Measurements from ENCODE around the gene PPA1. TPM values are rescaled to one million over a fixed set of nuclear protein-coding genes. Genes with fewer than 3 reads are reported as not detected.
"Not testable (repeated sequence)": the region's sequence is repeated elsewhere in the genome, so short reads cannot be mapped to it uniquely, and the experiment has no call there.

The PPA1 gene
- total and polyA plus RNA-seq, 12 donors = 47.1 to 139 (median 69.9) TPM

DNA sequence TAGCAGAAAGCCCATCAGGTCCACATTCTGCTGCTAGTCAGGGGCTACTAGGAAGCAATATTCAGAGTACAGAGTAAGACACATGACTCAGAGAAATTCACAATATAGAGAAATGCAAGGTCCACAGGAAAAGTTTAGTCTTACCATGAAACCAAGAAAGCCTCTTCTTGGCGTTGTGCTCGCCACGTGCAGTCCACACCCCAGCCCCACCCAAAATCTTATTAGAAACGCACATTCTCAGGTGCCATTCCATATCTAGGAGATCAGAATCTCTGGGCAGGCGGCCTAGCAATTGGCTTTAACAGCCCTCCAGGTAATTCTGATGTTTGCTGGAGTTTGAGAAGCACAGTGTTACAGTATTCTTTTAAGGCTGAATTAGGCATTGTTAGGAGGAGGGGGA, 47.1 kb downstream of the PPA1 start:
- 84 to 91% methylated on average over 5 of the region's 5 CpGs for WGBS, 2 donors
- Histone ChIP-seq H3K36me3 (no peaks in the 10 kb centered on the region), H3K4me3 (no peak overlapping the region), H3K27ac (no peak overlapping the region), H3K4me1 (peaks cover 0 to 13% (median 7%) of the 10 kb centered on the region in 9 donors), H3K9me3 (no peaks in the 10 kb centered on the region), H3K27me3 (peaks cover 0 to 4% (median 0%) of the 10 kb centered on the region in 7 donors)
- intact Hi-C loops (cut with DNase I) = no loop called here
- no peak for ATAC-seq
- no peak for DNase-seq
- TF ChIP-seq, protein P1, sequence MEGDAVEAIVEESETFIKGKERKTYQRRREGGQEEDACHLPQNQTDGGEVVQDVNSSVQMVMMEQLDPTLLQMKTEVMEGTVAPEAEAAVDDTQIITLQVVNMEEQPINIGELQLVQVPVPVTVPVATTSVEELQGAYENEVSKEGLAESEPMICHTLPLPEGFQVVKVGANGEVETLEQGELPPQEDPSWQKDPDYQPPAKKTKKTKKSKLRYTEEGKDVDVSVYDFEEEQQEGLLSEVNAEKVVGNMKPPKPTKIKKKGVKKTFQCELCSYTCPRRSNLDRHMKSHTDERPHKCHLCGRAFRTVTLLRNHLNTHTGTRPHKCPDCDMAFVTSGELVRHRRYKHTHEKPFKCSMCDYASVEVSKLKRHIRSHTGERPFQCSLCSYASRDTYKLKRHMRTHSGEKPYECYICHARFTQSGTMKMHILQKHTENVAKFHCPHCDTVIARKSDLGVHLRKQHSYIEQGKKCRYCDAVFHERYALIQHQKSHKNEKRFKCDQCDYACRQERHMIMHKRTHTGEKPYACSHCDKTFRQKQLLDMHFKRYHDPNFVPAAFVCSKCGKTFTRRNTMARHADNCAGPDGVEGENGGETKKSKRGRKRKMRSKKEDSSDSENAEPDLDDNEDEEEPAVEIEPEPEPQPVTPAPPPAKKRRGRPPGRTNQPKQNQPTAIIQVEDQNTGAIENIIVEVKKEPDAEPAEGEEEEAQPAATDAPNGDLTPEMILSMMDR (IDR thresholded peaks at IDR 0.05) = no peak

DNA sequence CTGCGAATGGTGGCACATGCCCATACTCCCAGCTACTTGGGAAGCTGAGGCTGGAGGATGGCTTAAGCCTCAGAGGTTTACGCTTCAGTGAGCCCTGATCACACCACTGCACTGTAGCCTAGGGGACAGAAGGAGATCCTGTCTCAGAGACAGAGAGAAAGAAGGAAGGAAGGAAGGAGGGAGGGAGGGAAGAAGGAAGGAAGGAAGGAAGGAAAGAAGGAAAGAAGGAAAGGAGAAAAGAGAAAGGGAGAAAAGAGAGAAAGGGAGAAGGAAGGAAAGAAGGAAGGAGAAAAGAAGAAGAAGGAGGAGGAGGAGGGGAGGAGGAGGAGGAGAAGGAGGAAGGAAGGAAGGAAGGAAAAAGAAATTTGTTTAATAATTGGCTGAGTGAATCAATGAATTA, 49.9 kb downstream of the PPA1 start:
- WGBS, 2 donors = 83 to 85% methylated on average over 2 of the region's 2 CpGs
- DNase-seq = no peak
- Histone ChIP-seq H3K27ac (no peak overlapping the region), H3K27me3 (peaks cover 0 to 4% (median 0%) of the 10 kb centered on the region in 7 donors), H3K4me1 (peaks cover 0 to 1% (median 0%) of the 10 kb centered on the region in 9 donors), H3K36me3 (no peaks in the 10 kb centered on the region), H3K4me3 (no peak overlapping the region), H3K9me3 (peaks cover 0 to 16% (median 8%) of the 10 kb centered on the region in 11 donors)
- intact Hi-C loops (cut with DNase I) = no loop called here
- no peak for ATAC-seq
- TF ChIP-seq, protein P1 (IDR thresholded peaks at IDR 0.05) = no peak

DNA sequence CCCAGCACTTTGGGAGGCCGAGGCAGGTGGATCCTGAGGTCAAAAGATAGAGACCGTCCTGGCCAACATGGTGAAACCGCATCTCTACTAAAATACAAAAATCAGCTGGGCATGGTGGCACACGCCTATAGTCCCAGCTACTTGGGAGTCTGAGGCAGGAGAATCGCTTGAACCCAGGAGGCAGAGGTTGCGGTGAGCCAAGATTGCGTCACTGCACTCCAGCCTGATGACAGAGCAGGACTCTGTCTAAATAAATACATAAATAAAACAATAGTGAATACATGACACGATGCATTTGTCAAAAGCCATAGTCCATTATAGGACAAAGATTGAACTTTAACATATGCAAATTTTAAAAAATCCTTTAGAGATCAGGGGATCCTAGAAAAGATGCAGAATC, 54.0 kb downstream of the PPA1 start:
- H3K4me1 ChIP-seq; ATAC-seq; H3K4me3 ChIP-seq; H3K36me3 ChIP-seq; H3K27me3 ChIP-seq; intact Hi-C loops (cut with DNase I); H3K27ac ChIP-seq; DNase-seq: not testable (repeated sequence)
- H3K9me3 ChIP-seq = peaks cover 0 to 16% (median 8%) of the 10 kb centered on the region in 11 donors
- 94 to 96% methylated on average over 8 of the region's 8 CpGs for WGBS, 2 donors

DNA sequence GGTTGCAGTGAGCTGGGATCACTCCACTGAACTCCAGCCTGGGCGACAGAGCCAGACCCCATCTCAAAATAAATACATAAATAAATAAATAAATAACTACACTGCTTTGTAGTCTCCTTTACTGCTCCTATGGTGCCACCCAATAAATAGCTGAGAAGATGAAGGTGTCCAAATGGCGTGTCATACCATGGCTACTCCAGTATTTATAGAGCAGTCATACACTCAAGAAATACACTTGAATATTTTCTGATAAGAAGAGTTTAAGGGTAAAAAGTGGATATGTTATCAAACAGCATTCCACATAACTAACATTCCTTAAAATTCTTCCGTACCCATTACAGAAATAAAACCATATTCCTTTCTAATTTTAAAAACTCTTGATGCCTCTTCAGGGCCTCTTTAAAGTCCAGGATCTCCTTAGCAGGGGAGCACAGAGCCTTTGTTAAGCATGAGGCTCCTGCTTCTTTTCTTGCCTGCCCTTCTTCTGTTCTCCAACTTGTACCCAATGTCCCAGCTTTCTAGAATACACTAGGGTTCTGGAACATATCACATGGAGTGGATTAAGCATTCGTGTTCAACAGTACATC, 55.0 kb downstream of the PPA1 start:
- intact Hi-C loops (cut with DNase I) = no loop called here
- H3K27ac ChIP-seq = no peak overlapping the region
- DNase-seq (no peak), ATAC-seq (no peak)
- peaks cover 0 to 16% (median 8%) of the 10 kb centered on the region in 11 donors for H3K9me3 ChIP-seq
- 52 to 62% methylated on average over 4 of the region's 4 CpGs for WGBS, 2 donors
- TF ChIP-seq, protein P1 (IDR thresholded peaks at IDR 0.05) = no peak
- H3K4me3 ChIP-seq = no peak overlapping the region
- peaks cover 0 to 4% (median 0%) of the 10 kb centered on the region in 7 donors for H3K27me3 ChIP-seq
- H3K4me1 ChIP-seq = peaks cover 0 to 14% (median 0%) of the 10 kb centered on the region in 9 donors
- no peaks in the 10 kb centered on the region for H3K36me3 ChIP-seq

DNA sequence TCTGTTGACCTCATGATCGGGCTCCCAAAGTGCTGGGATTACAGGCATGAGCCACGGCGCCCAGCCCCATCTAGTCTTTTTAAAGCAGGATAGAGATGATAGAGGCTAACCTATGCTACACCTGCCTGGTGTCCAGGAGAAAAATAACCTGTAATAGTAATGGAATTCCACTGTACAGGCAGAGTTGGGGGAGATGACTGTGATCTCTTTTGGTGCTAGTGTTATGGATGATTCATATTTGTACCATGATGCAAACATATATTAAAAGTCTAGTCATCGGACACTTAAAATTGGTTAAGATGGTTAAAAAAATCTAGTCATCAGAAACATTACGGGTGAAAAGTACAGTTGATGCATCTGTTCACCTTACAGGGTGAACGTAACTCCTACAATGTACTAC, 56.8 kb downstream of the PPA1 start:
- intact Hi-C loops (cut with DNase I) = no loop called here
- no peak for DNase-seq
- H3K9me3 ChIP-seq = peaks cover 0 to 16% (median 8%) of the 10 kb centered on the region in 11 donors
- H3K27ac ChIP-seq = no peak overlapping the region
- peaks cover 0 to 14% (median 0%) of the 10 kb centered on the region in 9 donors for H3K4me1 ChIP-seq
- 78 to 79% methylated on average over 6 of the region's 6 CpGs for WGBS, 2 donors
- TF ChIP-seq, protein P1 (IDR thresholded peaks at IDR 0.05) = no peak
- H3K4me3 ChIP-seq = no peak overlapping the region
- H3K27me3 ChIP-seq = no peaks in the 10 kb centered on the region
- no peak for ATAC-seq
- H3K36me3 ChIP-seq = no peaks in the 10 kb centered on the region

Measured in heart right ventricle (tissue), 16 donors.